ENCODE results near the gene TEX36.
"Not testable (repeated sequence)": the region's sequence is repeated elsewhere in the genome, so short reads cannot be mapped to it uniquely, and the experiment has no call there.

The TEX36 gene, protein sequence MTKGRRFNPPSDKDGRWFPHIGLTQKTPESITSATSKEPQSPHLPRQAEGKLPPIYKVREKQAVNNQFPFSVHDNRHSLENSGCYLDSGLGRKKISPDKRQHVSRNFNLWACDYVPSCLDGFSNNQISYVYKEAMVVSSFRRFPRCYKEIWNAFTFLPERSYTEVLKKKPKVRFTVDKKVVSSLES

DNA sequence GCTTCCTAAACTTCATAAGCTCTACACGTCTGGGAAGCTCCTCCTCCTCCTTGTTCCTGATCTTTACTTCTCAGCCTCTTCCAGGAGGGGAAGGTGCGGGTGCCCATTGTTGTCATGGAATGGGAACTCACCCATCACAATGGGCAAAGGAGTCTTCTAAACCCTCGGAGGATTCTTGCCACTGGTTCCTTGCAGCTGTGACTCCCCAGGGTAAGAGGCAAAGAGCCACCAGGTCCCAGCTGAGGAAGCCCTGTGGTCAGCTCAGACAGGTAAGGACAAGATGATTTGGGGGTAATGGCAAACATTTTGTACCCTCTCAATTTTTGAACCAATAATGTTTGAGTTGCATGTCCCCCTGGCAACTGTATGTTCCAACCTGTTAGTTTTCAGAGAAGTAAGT lies at the start of gene TEX36:
TEX36 (minus strand) TSS at position 101 of the 400 bp plus-strand sequence. CDS start 174 bp downstream, outside the sequence.
- DNase-seq: no peak

- no peak for DNase-seq
Measured at GRCh38 chr10:125727436-125727835, 44.5 kb upstream of the TEX36 start.

GRCh38 chr10:125726914-125727313 lies 44.0 kb upstream of the TEX36 start:
- no peak for DNase-seq

- DNase-seq: no peak
Measured at GRCh38 chr10:125722811-125723210, 39.8 kb upstream of the TEX36 start.

DNA sequence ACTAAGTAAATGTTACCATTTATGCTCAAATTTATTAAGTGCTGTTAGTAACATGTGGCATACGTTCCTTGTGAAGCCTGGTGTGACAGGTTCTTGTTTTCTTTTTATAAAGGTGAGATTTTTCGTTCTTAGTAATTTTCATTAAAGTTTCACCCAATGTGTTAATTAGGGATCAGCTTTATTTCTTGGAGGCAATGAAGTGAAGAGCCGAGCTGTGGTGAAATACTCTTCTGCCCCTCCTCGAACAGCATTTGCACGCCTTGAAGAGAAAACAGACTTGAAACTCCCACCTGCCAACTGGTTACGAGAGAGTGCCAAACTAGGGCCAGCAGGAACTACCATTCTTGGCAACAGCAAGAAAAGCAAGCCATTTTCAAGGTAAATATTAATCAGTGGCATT lies 38.1 kb upstream of the TEX36 start:
- no peak for DNase-seq

DNA sequence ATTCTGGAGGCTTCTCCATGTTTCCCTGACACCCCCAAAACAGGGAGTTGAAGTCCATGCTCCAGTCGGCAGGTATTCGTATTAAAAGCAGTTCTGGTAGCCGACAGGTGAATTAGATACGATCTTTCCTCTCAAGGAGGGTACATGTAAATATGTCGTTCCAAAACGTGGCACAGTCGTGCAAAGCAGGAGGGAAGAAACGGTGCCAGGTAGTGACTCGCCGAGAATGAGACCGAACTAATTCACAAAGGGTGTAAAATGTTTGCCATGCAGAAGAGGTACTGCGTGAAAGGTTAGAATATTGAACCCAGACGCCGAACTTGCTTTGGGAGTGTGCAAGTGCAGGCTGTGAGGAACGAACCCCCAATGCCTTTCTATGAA lies 37.0 kb upstream of the TEX36 start:
- DNase-seq: no peak

GRCh38 chr10:125719173-125720001 lies 36.4 kb upstream of the TEX36 start, which contains the start of gene EDRF1:
TSS of gene EDRF1 (plus strand) at chr10:125719709. CDS start at chr10:125719808, 99 bp downstream.
- DNase-seq: peak; percentile 97

GRCh38 chr10:125714728-125715127 lies 31.8 kb upstream of the TEX36 start:
- not testable (repeated sequence) for DNase-seq

GRCh38 chr10:125711110-125711750 lies 28.3 kb upstream of the TEX36 start:
- no peak for DNase-seq

GRCh38 chr10:125709553-125710474 lies 26.9 kb upstream of the TEX36 start:
- no peak for DNase-seq

- no peak for DNase-seq
Measured at GRCh38 chr10:125708971-125709503, 26.1 kb upstream of the TEX36 start.

GRCh38 chr10:125707541-125708468 lies 24.8 kb upstream of the TEX36 start:
- DNase-seq: no peak

DNA sequence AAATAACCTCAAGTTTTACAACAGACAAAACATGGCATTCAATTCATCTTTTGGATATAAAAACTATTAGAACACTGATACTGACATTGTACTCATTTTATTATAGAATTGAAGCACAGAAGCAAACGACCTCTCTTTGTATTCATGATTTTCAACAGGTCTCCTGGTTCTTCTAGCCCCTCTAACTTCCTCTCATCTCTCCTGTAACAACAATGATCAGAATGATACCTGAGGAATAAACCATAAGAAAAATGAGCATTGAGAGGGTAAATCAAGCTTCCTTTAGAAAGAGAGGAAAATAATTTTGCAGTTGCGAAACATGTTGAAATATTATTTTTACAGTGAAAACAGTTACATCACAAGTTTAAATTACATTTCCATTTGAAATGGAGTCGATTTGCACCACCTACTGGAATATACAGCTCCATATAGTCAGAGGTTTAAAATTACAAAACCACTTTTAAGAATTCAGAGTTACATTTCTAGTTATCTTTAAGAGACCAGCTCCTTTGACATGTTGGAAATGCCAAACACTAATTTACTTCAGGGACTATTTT lies 17.5 kb upstream of the TEX36 start:
- DNase-seq: no peak

DNA sequence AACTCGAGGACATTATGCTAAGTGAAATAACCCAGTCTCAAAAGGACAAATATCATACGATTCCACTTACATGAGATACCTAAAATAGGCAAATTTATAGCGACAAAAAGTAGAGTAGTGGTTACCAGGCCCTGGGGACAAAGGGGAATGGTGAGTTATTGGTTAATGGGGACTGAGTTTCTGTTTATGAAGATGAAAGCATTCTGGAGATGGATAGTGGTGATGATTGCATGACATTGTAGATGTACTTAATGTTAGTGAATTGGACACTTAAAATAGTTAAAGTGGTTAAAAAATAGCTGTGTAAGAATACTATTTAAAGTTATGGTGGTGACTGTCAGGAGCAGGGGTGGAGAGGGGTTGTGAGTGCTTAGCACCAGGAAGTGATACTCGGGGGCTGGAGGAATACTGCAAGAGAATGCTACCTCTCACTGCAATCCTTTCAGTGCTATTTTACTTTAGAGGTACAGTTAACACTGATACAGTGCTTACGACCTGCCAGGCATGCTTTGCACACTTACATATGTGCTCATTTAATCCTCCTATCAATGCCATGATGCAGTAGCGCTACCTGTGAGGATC lies 16.7 kb upstream of the TEX36 start:
- DNase-seq: no peak

- DNase-seq: no peak
Measured at GRCh38 chr10:125698481-125698998, 15.6 kb upstream of the TEX36 start.

DNA sequence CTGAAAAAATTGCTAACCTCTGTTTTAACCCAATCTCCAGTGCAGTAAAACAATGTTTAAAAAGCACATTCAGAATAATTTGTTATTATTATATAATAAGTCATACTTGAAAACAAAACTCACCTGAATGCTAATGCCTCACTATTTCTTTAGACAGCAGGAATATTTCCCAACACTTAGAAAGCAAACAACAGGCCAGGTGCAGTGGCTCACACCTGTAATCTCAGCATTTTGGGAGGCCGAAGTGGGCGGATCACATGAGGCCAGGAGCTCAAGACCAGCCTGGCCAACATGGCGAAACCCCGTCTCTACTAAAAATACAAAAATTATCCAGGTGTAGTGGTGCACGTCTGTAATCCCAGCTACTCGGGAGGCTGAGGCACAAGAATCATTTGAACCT lies 13.9 kb upstream of the TEX36 start:
- DNase-seq: not testable (repeated sequence)

- DNase-seq: no peak
Measured at GRCh38 chr10:125694883-125695282, 11.9 kb upstream of the TEX36 start.

- no peak for DNase-seq
Measured at GRCh38 chr10:125693524-125693847, 10.5 kb upstream of the TEX36 start.

DNA sequence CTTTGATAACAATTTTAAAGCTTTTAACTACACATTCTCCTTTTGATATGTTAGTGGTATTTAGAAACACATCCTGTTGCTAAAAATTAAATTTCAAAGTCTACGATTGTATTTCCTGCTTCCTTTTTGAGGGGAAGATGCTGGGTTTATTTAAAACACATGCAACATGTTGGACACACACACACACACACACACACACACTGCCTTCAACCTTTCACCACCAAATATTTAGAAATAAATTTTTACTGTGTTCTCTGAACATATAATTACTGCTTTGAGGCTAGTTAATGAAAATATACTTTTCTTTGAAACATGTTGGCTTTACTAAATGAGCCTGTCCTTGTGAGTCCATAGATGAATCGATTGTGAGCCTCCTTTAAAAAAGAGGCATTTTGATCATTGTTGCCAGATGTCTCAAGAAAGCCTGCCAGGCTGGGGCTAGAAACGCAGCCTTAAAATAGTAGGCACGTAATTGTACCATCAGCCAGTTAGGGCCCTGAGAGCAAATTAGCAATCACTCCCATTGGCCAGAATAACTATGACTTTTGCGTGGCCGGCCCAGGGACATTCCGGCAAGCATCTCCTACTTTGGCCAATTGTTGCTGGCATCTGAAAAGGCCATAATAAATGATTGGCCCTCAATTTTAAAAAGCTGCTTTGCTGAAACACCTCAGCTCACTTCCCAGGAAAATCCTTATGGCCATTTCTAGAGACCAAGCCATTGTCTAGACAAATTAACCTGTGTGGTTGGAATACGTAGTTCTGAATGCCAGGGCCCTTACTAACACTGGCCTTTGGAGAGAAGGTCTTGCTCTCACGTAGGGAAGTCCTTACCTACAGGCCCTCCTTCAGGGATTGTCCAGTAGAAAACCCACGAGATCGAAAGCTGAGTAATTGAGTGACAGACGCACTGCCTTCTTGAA lies 9.9 kb upstream of the TEX36 start:
- DNase-seq: no peak
